Measurements from ENCODE around the gene IFI27L1.
A peak's percentile ranks its signal among the peaks of the same experiment; 100 is the strongest.

The IFI27L1 gene

DNA sequence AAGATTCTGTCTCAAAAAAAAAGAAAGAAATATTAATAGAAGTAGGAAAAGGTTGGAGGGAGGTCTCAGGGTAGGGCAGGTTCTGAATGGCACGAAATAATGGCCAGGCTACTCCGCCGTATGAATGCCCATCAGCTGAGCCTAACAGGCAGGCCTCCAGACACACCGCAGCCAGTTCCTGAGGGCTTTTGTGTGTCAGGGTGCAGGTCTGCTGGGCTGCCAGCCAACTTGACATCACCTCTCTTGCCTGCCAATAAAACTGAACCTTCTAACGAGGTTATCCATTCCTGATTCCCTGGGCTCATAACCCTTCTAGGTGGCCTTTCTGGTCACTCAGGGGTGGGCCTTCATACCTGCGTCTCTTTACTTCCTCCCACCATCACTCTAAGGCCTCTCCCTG lies 32.4 kb downstream of the IFI27L1 start:
- DNase-seq (ENCODE audit: low read depth in 2 of 2, low spot score in 1 of 2), result no peak

- no peak for DNase-seq (ENCODE audit: low read depth in 2 of 2, low spot score in 1 of 2)
Measured at GRCh38 chr14:94113908-94114588, 32.9 kb downstream of the IFI27L1 start.

- no peak for DNase-seq (ENCODE audit: low read depth in 2 of 2, low spot score in 1 of 2)
Measured at GRCh38 chr14:94114589-94115057, 33.5 kb downstream of the IFI27L1 start.

GRCh38 chr14:94115058-94115591 lies 34.0 kb downstream of the IFI27L1 start:
- DNase-seq (ENCODE audit: low read depth in 2 of 2, low spot score in 1 of 2), result no peak

- no peak for DNase-seq (ENCODE audit: low read depth in 2 of 2, low spot score in 1 of 2)
Measured at GRCh38 chr14:94115631-94116030, 34.5 kb downstream of the IFI27L1 start.

DNA sequence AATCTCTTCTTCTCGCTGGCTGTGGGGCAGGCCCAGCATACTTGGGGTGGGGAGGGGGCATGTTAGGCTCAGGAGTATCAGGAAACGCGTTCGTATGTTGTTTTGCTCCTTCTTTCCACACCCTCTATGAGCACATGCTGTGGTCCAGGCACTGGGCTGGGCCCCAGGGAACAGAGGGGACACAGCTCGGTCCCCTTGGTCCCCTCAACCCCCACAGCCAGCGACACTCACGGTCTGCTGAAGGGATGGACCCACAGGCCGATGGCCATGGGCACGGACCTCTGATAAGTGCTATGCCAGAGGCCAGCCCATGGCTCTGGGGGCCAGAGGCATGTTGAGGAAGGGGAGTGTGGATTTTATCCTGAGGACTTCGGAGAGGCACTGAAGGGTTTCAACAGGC lies 35.6 kb downstream of the IFI27L1 start:
- DNase-seq (ENCODE audit: low read depth in 2 of 2, low spot score in 1 of 2), result no peak

GRCh38 chr14:94117856-94118255 lies 36.7 kb downstream of the IFI27L1 start:
- no peak for DNase-seq (ENCODE audit: low read depth in 2 of 2, low spot score in 1 of 2)

DNA sequence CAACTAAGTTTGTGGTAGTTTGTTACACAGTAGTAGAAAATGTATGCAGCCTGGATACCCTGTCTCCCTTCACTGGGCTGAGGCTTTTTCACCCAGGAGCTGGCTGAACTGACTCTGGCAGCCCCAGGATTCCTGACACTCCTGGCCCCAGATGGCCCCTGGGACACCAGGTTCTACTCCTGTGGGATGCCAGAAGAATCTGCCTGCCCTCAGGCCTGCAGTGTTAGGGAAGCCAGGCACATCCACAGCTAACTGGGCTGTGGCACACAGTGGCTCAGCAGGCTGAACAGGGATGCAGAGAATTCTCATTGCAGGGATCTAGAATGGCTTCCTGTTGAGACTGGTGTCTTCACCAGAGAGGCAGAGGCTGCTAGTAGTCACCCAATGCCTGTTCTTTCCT lies 38.0 kb downstream of the IFI27L1 start:
- DNase-seq (ENCODE audit: low read depth in 2 of 2, low spot score in 1 of 2), result no peak

- no peak for DNase-seq (ENCODE audit: low read depth in 2 of 2, low spot score in 1 of 2)
Measured at GRCh38 chr14:94120667-94121340, 39.7 kb downstream of the IFI27L1 start.

GRCh38 chr14:94121485-94121884 lies 40.4 kb downstream of the IFI27L1 start:
- DNase-seq (ENCODE audit: low read depth in 2 of 2, low spot score in 1 of 2), result no peak

DNA sequence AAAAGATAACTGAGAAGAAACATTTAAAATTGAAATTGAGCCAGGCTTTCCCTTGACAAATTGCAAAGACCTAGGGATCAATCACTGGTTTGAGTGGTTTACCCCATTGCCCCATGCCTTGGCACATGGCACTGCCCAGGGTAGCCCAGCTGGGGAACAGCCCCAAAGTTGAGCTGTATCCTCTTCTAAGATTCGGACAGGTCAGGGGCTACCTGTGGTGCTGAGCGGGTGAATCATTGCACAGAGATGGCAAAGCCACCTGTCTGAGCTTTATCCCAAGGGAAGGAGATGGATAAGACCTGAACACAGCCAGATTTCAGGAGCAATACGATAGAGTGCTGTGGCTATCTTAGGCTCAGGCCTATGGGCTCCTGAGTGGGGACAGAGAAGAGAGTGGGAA lies 41.3 kb downstream of the IFI27L1 start:
- no peak for DNase-seq (ENCODE audit: low read depth in 2 of 2, low spot score in 1 of 2)

- no peak for DNase-seq (ENCODE audit: low read depth in 2 of 2, low spot score in 1 of 2)
Measured at GRCh38 chr14:94123296-94123695, 42.2 kb downstream of the IFI27L1 start.

DNA sequence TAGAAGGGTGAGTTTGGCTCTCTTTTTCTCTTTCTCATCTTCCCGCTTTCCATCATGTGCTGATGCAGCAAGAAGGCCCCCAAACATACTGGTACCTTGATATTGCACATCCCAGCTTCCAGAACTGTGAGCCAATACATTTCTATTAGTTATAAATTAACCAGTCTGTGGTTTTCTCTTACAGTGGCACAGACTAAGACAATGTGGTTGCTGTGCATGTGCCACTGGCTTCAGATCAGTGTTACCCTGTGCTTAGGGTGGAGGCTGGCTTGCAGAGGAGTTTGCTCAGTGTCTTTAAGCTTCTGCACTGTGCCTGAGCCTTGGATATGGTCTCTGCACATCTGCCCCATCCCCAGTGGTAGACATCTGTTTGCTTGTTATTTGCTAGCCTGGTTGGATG lies 42.8 kb downstream of the IFI27L1 start:
- DNase-seq (ENCODE audit: low read depth in 2 of 2, low spot score in 1 of 2), result no peak

DNA sequence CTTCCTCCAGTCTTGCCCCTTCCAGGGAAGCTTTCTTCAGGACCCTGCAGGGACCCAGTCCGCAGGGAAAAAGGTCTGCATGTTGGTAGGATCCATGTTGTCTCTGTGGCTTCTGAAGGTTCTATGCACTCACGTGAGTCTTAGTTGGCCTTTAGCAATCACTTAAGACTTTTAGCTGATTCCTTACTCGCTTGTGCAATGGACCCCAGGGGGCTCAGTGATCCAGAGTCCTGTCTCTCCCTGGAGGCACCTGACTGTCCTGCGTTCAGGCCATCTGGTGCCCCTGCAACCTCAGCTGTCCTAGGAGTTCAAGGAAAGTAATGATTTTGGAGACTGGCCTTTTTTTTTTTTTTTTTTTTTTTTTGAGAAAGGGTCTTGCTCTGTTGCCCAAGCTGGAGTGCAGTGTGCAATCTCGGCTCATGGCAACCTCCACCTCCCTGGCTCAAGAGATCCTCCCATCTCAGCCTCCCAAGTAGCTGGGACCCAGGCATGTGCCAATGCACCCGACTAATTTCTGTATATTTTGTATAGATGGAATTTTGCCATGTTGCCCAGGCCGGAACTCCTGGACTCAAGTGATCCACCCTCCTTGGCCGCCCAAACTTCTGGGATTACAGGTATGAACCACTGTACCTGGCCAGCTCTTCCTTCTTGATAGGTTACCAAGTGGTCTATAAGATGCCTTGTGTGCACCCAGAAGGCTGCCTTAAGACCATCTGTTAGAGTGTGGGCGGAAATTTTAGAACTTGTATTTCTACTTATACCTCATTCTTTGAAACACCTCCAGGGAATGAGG lies 43.7 kb downstream of the IFI27L1 start:
- DNase-seq (ENCODE audit: low read depth in 2 of 2, low spot score in 1 of 2), result no peak

GRCh38 chr14:94125659-94126418 lies 44.7 kb downstream of the IFI27L1 start:
- DNase-seq (ENCODE audit: low read depth in 2 of 2, low spot score in 1 of 2), result no peak

DNA sequence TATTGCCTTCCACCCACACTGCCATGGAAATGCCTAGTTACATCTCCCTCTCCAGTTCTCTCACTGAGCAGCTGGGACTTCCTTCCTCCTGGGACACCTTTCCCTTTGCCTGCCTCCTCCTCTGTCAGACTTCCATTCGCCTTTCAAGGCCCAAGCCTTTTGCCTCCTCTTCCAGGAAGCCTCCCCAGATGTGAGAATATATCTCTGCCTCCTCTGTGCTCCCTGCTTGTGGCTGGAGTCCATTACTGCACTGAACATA lies 45.2 kb downstream of the IFI27L1 start:
- no peak for DNase-seq (ENCODE audit: low read depth in 2 of 2, low spot score in 1 of 2)

DNA sequence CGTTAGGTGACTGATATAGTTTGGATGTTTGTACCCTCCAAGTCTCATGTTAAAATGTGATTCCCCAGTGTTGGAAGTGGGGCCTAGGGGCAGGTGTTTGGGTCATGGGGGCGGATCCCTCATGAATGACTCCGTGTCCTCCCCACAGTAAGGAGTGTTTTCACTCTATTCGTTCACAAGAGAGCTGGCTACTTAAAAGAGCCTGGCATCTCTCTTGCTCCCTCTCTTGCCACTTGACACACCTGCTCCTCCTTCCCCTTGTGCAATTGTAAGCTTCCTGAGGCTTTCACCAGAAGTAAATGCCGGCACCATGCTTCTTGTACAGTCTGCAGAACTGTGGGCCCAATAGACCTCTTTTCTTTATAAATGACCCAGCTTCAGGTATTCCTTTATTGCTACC lies 45.7 kb downstream of the IFI27L1 start:
- no peak for DNase-seq (ENCODE audit: low read depth in 2 of 2, low spot score in 1 of 2)

GRCh38 chr14:94127330-94127729 lies 46.2 kb downstream of the IFI27L1 start:
- no peak for DNase-seq (ENCODE audit: low read depth in 2 of 2, low spot score in 1 of 2)

- DNase-seq (ENCODE audit: low read depth in 2 of 2, low spot score in 1 of 2), result no peak
Measured at GRCh38 chr14:94128216-94128839, 47.2 kb downstream of the IFI27L1 start.

DNA sequence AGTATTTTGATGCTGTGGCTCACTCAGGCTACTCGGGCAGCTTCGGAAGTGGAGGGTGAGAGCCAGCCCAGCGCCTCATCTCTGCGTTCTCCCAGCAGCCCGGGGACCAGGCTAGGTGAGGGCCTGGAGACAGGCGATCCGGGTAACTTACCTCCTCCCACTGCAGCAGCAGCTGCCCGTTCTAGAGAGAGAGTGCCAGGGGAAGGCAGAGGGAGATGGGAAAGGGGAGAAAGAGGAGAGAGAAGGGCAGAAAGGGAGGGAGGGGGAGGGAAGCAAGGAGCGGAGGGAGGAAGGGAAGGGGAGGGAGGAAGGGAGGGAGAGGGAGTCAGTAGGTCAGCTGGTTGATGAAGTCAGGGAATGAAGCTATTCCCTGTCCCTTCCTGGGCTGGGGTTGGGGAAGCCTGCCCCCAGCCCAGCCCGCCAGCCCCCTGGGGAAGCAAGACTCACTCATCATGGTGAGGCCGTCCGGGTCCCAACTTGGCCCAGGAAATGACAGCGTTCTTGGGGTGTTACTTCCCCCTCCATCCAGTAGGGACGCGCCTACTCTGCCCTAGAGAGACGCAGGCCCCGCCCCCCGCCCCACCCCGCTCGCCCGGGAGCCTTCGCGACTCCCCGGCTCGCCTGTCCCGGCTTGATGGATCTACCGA lies 48.1 kb downstream of the IFI27L1 start, which contains the start of gene IFI27L2:
TSS of gene IFI27L2 (minus strand) at position 494 of the 647 bp plus-strand sequence. CDS start at position 454, 40 bp downstream.
- peak in 1 of 2 donors; percentile 36 for DNase-seq (ENCODE audit: low read depth in 2 of 2, low spot score in 1 of 2)

All from stimulated activated CD8-positive, alpha-beta memory T cell treated with anti-CD3 and anti-CD28 coated beads, Interleukin-4, amount 100 ng/mL, for 1 hour (primary cell).